GM10266 (cell line): ENCODE measurements around the gene NCR2.

Experiments used
- DNase-seq: peaks from one replicate; pipeline ENCODE4 v3.0.0; 2012; ENCODE audit errors: extremely low spot score
- TF ChIP-seq, protein P1 (sequence below): IDR thresholded peaks from 2 replicates; pipeline ENCODE4 v1.5.1; 2012; ENCODE audit warnings: mild to moderate bottlenecking, low read depth; ENCODE audit not compliant: control insufficient read depth, insufficient read depth; ENCODE audit errors: missing control alignments

NCR2 gene

DNA sequence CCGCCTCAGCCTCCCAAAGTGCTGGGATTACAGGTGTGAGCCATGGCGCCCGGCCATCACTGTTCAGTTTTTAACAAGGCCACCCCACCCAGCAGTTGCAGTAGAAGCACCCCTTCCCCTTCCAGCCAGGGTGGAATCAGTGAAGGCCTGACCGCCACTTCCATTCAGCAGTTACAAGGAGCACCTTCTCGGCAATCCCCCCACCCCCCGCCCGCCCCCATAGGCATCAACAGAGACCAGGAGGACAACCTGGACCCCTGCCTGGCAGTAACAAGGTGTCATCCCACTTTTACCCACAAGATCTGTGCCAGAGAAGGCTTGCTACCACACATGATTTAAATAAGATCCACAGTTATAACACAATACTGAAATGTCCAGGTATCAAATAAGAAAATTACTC, 23.1 kb downstream of the NCR2 start:
- DNase-seq: no peak
- TF ChIP-seq, protein P1, sequence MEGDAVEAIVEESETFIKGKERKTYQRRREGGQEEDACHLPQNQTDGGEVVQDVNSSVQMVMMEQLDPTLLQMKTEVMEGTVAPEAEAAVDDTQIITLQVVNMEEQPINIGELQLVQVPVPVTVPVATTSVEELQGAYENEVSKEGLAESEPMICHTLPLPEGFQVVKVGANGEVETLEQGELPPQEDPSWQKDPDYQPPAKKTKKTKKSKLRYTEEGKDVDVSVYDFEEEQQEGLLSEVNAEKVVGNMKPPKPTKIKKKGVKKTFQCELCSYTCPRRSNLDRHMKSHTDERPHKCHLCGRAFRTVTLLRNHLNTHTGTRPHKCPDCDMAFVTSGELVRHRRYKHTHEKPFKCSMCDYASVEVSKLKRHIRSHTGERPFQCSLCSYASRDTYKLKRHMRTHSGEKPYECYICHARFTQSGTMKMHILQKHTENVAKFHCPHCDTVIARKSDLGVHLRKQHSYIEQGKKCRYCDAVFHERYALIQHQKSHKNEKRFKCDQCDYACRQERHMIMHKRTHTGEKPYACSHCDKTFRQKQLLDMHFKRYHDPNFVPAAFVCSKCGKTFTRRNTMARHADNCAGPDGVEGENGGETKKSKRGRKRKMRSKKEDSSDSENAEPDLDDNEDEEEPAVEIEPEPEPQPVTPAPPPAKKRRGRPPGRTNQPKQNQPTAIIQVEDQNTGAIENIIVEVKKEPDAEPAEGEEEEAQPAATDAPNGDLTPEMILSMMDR: no peak

DNA sequence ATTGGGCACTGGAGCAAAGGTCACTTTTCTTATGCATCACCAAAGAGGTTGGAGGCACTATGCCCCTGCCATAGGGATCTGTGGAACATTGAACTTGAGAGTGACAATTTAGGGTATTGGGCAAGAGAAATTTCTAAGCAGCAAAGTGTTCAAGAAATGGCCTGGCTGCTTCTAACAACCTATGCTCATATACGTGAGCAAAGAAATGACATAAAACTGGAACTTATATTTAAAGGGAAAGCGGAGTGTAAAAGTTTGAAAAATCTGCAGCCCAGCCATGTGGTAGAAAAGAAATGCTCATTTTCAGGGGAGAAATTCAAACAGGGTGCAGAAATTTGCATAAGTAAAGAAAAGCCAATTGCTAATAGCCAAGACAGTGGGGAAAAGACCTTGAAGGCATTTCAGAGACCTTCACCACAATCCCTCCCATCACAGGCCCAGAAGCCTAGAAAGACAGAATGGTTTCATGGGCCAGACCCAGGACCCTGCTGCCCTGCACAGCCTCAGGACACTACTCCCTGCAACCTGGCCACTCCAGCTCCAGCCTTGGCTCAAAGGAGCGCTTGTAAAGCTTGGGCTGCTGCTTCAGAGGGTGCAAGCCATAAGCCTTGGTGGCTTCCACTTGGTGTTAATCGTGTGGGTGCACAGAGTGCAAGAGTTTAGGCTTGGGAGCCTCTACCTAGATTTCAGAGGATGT, 24.4 kb downstream of the NCR2 start:
- DNase-seq: no peak
- TF ChIP-seq, protein P1: no peak

DNA sequence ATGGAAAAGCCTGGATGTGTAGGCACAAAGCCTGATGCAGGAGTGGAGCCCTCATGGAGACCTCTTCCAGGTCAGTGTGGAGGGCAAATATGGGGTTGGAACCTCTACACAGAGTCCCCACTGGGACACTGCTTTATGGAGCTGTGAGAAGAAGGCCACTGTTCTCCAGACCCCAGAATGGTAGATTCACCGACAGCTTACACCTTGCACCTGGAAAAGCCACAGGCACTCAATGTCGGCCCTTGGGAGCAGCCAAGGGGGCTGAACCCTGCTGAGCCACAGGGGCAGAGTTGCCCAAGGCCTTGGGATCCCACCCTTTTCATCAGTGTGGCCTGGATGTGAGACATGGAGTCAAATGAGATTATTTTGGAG, 24.9 kb downstream of the NCR2 start:
- TF ChIP-seq, protein P1: no peak
- no peak for DNase-seq

DNA sequence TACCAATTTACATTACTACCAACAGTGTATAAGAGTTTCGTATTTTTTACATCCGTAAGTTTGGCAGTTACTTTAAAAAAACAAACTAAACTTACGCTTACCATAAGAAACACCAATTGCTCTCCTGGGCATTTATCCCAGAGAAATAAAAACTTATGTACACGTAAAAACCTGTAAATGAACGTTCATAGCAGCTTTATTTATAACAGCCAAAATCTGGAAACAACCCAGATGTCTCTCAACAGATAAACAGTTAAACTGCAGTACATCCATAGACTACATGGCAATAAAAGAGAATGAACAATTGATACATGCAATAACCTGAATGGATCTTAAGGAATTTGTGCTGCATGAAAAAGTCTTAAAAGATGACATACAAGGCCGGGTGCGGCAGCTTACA, 30.7 kb downstream of the NCR2 start:
- TF ChIP-seq, protein P1: no peak
- DNase-seq: no peak

DNA sequence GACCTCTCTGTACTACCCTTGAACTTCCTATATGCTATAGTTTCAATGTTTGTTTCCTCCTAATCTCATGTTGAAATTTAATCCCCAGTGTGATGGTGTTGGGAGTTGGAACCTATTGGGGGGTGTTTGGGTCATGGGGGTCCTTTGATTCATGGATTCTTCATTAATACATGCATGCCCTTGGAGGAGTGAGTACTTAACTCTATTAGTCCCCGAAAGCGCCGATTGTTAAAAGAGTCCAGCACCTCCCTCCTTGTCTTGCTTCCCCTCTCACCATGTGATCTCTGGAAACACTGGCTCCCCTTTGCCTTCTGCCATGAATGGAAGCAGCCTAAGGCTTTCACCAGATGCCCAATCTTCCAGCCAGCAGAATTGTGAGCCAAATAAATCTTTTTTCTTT, 31.7 kb downstream of the NCR2 start:
- DNase-seq: no peak

DNA sequence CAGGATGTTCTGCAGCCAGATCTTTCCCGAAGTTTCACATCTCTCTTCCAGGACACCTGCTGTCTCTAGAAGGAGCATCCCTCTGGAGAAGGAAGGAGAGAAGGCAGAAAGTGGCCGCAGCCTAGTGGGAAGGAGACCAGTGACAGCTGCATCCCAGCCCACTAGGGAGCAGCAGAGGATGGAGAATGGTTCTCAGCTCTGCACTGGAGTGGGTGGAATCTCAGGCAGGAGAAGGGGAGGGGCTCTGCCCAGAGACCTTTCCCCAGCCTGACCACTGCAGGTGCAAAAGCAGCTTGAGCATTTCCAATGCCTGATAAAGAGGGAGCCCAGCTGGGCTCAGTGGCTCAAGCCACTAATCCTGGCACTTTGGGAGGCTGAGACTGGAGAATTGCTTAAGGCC, 32.3 kb downstream of the NCR2 start:
- DNase-seq: no peak
- TF ChIP-seq, protein P1: peak; percentile 51

More for the DNA sequence above, 31.7 kb downstream of the NCR2 start:
- TF ChIP-seq, protein P1: no peak

DNA sequence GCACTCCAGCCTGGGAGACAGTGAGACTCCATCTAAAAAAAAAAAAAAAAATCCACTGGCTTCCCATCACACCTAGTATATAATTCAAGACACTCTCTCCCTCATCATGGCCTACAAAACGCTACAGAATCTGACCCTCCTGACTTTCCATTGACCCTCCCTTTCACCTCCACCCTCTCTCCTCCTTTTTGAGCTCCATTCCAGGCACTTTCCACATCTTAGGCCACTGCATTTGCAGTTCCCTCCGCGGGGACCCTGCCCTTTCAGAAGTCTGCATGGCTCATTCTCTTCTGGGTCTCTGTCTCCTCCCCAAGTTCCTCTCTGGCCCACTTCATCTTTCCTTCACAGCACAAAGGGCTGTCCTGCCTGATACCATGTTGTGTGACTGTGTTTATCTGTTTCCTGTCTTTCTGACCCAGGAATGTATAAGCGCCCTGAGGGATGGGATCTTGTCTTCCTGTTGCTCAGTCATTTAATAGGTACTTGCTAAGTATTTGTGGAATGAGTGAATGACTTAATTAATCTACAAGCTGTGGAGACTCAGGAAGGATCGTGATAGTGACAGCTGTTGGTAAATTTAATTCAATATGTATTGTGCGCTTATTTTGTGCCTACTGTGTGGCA, 35.2 kb downstream of the NCR2 start:
- TF ChIP-seq, protein P1: no peak
- DNase-seq: no peak
